Fibroblast of skin of right biceps (primary cell): Measurements from ENCODE around the gene FYN.
A peak's percentile ranks its signal among the peaks of the same experiment; 100 is the strongest.

ENCODE experiments used
- DNase-seq: peaks from one replicate; pipeline ENCODE4 v3.0.0-alpha.2; 2013

The FYN gene

DNA sequence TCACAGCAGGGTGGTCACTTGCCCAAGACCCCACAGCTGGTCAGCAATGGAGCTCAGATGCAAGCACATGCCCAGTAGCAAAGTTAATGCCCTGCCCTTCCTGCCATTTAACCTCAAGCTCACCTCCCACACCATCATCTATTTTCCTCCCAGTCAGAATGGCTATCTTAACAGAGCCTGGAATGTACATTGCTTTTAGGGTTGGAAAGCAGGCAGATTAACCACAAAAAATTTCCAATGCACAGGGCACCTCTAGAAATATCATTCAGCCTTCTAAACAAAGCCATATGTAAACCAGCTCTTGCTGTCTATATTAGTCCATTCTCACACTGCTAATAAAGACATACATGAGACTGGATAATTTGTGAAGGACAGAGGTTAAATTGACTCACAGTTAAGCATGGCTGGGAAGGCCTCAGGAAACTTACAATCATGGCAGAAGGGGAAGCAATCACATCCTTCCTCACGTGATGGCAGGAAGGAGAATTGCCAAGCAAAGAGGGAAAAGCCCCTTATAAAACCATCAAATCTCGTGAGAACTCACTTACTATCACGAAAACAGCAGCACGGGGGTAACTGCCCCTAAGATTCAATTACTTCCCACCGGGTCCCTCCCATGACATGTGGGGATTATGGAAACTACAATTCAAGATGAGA is 106.9 kb downstream of the FYN start:
- DNase-seq: peak; percentile 84

DNA sequence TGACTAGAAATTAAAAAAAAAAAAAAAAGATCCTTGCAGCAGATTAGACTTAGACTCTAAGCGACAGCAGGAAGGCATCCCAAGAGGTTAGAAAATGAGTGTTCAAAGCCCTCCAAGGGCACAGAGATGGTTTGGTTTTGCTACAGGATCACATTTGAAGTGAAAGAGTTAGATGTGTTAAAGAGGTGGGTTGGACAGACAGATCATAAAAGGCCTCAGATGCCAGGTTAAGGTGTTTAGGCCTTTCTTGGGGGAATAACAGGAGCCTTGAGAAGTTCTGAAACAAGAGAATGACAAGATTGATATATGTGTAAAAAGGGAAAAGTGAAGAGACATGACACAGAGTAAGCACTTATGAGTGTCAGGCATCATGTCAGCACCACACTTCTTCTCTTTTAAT is 107.5 kb downstream of the FYN start:
- DNase-seq: no peak

GRCh38 chr6:111764238-111765175 is 108.7 kb downstream of the FYN start:
- peak; percentile 31 for DNase-seq

DNA sequence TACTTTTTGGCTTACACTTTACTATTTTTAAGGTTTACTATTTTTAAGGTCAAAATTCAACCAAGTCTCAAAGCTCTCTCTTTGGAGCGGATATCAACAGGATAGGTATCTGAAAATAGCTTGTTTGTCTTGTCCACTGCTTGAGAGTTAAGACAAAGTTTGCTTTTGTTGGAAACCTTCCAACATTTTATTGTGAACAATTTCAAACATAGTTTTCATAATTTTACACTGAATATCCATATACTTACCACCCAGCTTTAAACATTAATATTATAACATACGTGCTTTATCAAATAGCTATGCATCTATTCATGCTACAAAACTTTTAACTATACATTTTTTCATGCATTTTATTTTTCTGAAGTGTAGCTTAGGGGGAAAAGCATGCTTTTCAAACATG is 109.9 kb downstream of the FYN start:
- peak; percentile 77 for DNase-seq

GRCh38 chr6:111761783-111762312 is 111.4 kb downstream of the FYN start:
- peak; percentile 56 for DNase-seq

GRCh38 chr6:111761212-111761611 is 112.0 kb downstream of the FYN start:
- no peak for DNase-seq

DNA sequence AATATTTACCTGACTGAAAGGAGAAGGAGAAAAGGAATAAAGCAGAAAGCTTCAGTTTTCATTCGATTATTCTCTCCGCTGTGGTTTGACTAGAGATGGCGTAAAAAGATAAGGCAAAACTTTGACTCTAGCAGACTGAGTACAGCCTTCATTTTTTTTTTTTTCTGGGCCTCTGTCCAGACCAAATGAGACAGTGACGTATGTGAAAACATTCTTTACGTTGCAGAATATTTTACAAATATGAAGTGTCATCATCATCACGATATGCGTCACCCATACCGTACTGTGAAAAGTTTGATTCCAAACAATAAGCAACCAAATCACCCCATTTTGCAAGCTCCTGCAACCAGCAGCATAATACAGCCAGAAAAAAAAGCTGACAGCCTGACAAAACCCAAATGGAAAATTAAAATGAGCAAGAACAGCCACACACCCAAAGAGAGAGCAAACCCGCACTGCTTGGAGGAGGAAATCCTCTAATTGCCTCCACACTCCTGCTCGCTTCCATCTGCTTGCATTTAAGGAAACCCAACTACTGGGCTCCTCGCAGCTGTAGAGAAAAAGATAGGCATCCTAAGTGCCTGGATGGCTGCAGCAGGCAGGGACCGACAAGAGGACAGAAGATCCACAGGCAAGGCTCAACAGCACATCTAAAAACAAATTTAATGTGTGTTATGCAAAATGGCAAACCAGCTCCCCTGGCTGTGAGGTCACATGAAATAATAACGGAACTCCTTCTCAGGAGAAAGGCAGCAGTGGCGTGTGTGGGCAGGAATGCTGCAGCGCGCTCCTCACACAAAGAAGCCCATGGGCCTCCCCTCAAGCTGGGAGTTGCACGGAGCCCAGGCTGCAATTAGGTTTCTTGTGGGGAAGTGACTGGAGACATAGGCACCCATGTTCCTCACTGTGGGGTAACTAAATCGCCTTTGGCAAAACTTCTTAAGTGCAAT is 113.1 kb downstream of the FYN start:
- peak; percentile 96 for DNase-seq

DNA sequence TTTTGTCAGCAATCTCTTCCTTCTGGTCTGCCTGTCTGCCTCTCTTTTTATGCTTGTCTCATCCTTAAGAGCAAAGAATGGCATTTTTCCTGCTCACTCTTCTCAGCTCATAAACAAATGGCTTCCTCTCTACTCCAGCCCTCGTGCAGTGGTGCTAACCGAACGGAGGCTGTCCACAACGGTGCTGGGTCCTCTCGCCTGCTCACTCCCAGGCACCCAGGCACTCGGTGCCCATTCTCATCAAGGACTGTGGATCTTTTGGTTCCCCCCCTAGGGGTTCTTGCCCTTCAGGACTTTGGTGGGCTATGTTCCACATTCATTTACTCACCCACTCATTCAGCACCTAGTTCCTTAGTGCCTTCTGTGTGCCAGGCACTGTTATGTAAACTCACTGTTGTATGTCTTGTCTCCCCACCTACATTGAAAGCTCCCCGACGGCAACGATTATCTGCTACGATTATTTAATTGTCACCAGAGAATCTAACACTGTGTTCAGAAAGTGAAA is 113.9 kb downstream of the FYN start:
- peak; percentile 38 for DNase-seq

DNA sequence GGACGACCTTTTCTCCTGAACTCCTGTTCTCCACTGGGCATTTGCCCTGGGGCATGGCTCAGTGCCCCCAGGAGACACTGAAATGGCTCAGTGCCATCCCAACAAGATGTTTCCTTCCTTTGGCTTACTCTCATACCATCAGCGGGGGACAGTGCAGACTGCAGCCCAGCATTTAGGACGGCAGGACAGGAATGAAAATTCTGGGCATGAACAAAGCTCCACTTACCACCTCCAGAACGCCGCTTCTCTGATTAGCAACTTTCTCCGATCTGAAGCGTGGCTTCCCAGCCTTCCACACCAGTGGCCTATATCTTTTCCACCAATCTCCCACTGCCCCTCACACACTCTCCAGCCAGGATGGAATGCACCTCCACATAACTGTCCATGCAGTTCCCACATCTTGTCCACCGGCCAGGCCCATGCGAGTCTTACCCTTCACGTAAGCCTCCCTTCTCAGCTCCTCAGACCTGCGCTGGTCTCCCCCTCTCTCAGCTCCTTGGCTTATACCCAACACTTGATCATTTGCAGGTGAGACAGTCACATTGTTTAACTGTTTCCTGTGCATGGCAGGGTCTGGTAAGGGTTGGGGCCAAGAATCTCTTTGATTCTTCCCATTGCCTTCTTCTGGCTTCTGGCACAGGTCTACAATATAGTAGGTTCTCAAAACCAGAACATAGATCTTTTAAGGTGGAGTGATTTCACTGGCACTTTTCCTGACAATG is 114.5 kb downstream of the FYN start:
- peak; percentile 42 for DNase-seq

DNA sequence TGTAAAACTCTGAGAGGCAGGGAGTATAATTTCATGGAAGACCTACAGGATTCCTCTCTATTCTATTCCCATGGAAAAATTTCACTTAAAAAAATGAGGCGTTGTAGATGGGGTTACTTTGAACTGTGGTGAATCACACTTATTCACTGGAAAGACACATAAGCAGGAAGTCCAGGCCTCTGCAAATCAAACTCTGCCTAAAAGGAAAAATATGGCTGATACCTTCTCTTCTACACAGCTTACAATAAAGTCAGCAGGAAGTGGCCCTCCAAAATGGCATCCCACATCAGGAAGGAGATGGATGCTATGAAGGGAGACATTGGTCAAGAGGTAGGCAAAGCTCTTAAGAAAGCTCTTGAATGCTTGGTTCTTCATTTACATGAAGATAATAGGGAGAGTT is 115.9 kb downstream of the FYN start:
- peak; percentile 79 for DNase-seq

DNA sequence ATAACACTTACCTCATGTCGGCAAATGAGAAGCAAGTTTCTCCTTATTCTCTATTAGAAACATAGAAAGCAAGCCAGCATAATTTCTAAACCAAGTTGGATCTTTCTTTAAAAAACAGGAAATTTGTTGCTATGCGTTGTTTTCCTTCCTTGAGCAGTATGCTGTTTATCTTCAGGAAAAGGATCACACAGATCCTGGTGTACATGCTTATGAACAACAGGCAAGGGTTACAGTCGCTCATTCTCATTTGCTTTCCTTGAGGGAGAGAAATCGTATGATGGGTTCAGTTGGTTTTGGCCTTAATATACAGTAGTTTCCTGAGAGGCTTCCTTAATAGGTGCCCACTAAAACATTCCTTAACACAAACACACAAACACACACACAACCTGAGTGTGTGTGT is 118.8 kb downstream of the FYN start:
- no peak for DNase-seq

GRCh38 chr6:111753573-111753972 is 119.7 kb downstream of the FYN start:
- no peak for DNase-seq

DNA sequence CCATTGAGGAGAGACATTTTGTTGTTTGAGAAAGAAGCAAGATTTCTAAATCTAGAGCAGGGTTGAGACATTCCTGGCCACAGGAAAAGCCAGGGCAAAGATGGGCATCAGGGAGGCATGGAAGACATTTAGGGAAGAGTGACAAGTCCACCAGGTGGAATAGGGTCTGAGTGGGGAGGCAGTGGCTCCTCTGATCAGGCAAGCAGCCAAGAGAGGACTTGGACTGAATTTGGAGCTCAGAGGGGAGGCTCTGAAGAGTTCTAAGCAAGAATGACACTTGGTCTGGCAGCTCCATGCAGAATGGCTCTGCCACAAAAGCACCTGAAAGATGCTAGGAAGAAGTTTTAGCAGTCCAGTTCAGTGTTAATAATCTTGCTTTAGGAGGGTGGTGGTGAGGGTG is 120.8 kb downstream of the FYN start:
- DNase-seq: no peak

GRCh38 chr6:111750753-111751673 is 122.2 kb downstream of the FYN start:
- peak; percentile 60 for DNase-seq

- DNase-seq: no peak
Measured at GRCh38 chr6:111750153-111750552, 123.1 kb downstream of the FYN start.

DNA sequence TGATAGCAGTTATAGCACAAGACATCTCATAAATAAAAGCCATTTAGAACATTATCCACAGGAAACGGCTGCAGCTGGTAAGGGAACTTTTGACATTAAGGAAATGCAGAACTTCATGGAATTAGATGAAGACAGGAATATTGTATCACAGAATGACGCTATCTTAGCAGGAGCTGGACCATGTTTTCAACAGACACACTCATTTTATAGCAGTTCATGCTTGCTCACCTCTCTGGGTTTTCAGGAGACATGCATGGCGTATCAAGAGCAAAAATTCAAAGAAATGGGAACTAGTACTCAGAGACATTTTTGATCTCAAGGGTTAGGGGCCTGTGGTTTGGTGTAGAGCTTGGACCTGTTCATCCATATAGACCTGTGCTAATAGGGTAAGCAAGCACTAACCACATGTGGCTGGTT is 125.0 kb downstream of the FYN start:
- no peak for DNase-seq

- no peak for DNase-seq
Measured at GRCh38 chr6:111747829-111748228, 125.4 kb downstream of the FYN start.

- DNase-seq: no peak
Measured at GRCh38 chr6:111747396-111747795, 125.9 kb downstream of the FYN start.

GRCh38 chr6:111746983-111747382 is 126.3 kb downstream of the FYN start:
- DNase-seq: no peak

GRCh38 chr6:111745636-111746035 is 127.6 kb downstream of the FYN start:
- no peak for DNase-seq

GRCh38 chr6:111745186-111745585 is 128.1 kb downstream of the FYN start:
- DNase-seq: no peak
